Measurements from ENCODE around the gene DGUOK.

The DGUOK gene

DNA sequence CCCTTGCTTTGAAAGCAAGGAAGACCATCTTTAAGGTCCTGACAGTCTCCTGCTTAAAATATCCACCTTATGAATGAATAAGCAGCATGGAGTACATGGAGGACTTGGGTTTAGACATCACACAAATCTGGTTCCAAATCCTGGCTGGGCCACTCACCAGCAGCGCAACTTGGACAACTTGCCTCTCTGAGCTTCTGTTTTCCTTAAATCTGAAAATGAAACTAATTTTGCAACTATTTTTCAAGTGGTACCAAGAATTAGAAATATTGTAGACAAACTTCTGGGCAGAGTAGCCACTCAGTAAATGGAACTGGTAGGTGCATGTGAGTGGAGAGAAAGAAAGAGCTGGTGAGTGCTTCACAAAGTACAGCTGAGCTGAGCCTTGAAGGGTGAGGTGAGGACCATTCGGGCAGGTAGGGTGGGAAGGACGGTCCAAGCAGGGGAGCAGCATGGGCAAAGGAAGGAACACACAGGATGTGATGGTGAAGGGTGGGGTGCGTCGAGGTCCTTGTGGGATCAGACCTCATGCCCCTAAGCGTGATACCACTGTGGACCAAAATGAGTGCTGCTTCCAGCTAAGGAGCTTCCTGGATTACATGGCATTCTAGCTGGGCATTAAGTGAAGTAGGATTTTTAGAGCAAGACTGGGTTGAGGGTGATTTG lies 43.6 kb downstream of the DGUOK start:
- TF ChIP-seq, protein P1, sequence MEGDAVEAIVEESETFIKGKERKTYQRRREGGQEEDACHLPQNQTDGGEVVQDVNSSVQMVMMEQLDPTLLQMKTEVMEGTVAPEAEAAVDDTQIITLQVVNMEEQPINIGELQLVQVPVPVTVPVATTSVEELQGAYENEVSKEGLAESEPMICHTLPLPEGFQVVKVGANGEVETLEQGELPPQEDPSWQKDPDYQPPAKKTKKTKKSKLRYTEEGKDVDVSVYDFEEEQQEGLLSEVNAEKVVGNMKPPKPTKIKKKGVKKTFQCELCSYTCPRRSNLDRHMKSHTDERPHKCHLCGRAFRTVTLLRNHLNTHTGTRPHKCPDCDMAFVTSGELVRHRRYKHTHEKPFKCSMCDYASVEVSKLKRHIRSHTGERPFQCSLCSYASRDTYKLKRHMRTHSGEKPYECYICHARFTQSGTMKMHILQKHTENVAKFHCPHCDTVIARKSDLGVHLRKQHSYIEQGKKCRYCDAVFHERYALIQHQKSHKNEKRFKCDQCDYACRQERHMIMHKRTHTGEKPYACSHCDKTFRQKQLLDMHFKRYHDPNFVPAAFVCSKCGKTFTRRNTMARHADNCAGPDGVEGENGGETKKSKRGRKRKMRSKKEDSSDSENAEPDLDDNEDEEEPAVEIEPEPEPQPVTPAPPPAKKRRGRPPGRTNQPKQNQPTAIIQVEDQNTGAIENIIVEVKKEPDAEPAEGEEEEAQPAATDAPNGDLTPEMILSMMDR (IDR thresholded peaks at IDR 0.05; ENCODE audit: low read depth, low read length): no peak
- DNase-seq (ENCODE audit: extremely low read depth, low read depth): no peak

DNA sequence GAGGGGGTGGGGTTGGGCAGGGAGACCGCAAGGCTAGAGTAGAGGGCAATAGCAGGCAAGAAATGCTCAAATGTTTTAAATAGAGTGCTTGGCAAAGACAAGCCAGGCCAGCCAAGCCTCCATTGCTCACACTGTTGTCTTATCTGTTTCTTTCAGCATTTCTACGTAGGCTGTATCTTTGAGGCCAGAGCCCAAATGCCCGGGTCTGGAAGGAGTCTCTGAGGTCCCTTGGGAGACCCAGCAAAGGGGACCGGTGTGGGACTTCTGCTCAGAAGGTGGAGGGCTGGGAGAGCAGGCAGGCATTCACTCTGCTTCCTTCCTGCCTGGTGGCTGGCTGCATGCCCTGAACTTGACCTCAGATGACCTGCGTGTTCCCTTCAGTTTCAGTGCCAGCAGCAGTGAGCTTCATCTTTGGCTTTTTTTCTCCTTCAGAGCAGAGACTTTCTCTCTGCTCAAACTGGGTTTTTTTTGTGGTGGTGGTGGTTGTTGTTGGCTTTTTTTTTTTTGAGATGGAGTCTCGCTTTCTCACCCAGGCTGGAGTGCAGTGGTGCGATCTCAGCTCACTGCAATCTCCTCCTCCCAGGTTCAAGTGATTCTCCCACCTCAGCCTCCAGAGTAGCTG lies 44.3 kb downstream of the DGUOK start:
- TF ChIP-seq, protein P1 (IDR thresholded peaks at IDR 0.05; ENCODE audit: low read depth, low read length): no peak
- no peak for DNase-seq (ENCODE audit: extremely low read depth, low read depth)

DNA sequence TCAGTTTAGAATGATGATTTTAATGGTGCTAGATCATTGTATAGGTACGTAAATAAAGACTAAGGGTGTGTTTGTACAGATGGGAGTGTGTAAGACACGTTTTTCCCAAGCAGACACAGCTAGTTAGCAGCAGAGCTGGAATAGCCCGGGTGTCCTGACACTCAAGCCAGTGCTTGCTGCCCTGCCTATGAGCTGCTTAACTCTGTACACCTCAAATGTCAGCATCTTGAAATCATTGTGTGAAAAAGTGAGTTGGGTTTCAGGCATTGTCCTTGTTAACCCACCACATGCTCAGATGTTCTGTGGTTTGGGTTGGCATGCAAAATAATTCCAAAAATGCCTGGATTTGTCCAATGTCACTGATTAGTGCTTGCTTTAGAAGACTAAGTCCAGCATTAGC lies 45.0 kb downstream of the DGUOK start:
- TF ChIP-seq, protein P1 (IDR thresholded peaks at IDR 0.05; ENCODE audit: low read depth, low read length): no peak
- DNase-seq (ENCODE audit: extremely low read depth, low read depth): peak; percentile 27

DNA sequence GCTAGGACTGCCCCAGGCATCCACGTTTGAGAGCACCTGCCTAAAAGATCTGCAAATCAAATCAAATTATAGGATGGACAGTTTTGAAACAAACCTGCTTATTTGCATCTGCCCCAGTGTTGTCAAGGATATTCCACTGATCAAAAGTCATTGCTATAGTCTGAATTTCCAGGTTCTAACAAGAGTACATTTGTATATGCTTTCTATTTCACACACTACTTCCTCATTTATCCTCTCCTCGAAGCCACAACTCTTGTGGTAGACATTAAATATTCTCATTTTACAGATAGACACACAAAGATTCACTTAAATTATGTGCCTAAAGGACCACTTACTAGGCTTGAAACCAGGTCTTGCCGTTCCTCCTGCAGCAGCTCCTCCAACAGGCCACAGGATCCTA lies 46.2 kb downstream of the DGUOK start:
- TF ChIP-seq, protein P1 (IDR thresholded peaks at IDR 0.05; ENCODE audit: low read depth, low read length): no peak
- no peak for DNase-seq (ENCODE audit: extremely low read depth, low read depth)

DNA sequence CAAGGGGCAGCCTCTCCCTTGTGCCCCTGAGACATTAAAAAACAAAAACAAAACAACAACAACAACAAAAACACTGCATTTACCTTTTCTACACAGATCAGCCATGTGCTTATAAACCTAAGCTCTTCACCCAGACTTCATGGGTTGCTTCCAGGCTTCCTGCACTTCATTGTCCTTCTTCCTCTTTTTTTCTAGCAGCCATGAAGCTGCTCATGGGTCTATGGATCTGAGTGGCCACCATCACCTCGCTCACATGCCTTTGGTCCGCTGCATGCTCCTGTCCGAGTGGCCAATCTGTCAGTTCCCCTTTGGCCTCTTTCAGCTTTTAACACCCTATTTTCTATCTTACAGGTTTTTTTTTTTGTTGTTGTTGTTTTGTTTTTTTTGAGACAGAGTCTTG lies 49.1 kb downstream of the DGUOK start:
- TF ChIP-seq, protein P1 (IDR thresholded peaks at IDR 0.05; ENCODE audit: low read depth, low read length): no peak

DNA sequence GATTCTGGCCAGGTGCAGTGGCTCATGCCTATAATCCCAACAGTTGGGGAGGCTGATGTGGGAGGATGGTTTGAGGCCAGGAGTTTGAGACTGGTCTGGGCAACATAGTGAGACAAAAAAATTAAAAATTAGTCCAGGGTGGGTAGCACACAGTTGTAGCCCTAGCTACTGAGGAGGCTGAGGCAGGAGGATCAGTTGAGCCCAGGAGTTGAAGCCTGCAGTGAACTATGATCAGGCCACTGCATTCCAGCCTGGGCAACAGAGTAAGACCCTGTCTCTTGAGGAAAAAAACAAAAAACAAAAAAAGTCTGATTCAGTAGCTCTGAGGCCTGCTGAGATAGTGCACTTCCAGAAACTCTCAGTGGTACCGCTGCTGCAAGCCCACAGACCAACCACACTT lies 50.1 kb downstream of the DGUOK start:
- no peak for DNase-seq (ENCODE audit: extremely low read depth, low read depth)
- TF ChIP-seq, protein P1 (IDR thresholded peaks at IDR 0.05; ENCODE audit: low read depth, low read length): no peak

More for the DNA sequence above, 49.1 kb downstream of the DGUOK start:
- DNase-seq (ENCODE audit: extremely low read depth, low read depth): no peak

DNA sequence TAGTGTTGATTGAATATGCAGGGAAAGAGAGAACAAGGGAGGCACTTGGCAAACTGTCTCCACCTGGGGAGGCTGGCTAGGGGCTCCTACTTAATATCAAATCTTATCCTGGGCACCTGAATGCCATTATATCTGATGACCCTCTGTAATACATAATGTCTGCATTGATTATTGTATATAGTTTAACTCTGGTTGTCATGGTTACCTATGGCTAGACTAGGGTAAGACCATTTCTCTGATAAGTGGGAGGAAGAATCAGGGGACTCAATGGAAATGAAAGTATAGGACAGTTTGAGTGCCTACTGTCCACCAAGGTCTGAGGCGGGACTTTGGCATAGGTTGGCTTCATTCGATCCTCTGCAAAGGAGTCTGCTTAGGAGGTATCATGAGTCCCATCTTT lies 50.8 kb downstream of the DGUOK start:
- TF ChIP-seq, protein P1 (IDR thresholded peaks at IDR 0.05; ENCODE audit: low read depth, low read length): no peak
- DNase-seq (ENCODE audit: extremely low read depth, low read depth): no peak
